ENCODE measurements around the gene ACSM3.

ACSM3 gene

DNA sequence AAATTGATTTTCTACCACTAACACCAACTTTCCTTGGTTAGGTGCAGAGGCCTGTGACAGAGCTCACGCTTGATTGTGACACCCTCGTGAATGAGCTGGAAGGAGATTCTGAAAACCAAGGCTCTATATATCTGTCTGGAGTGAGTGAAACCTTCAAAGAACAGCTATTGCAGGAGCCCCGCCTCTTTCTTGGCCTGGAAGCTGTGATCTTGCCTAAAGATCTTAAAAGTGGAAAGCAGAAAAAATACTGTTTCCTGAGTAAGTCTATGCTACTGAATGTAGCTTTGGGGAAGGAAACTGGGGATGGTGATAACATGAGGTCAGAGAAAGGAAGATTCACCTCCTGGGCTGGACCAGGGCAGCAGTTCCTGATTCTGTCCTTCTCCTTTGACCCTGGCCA, 80.8 kb downstream of the ACSM3 start:
- H3K4me3 ChIP-seq (ENCODE audit: low read depth, low read length): no peak overlapping the region
- TF ChIP-seq, protein P1, sequence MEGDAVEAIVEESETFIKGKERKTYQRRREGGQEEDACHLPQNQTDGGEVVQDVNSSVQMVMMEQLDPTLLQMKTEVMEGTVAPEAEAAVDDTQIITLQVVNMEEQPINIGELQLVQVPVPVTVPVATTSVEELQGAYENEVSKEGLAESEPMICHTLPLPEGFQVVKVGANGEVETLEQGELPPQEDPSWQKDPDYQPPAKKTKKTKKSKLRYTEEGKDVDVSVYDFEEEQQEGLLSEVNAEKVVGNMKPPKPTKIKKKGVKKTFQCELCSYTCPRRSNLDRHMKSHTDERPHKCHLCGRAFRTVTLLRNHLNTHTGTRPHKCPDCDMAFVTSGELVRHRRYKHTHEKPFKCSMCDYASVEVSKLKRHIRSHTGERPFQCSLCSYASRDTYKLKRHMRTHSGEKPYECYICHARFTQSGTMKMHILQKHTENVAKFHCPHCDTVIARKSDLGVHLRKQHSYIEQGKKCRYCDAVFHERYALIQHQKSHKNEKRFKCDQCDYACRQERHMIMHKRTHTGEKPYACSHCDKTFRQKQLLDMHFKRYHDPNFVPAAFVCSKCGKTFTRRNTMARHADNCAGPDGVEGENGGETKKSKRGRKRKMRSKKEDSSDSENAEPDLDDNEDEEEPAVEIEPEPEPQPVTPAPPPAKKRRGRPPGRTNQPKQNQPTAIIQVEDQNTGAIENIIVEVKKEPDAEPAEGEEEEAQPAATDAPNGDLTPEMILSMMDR (IDR thresholded peaks at IDR 0.05; ENCODE audit: low read depth, low read length): no peak
- in situ Hi-C loops (cut with HindIII; ENCODE audit: low sequenced_read_pairs): no loop called here
- no peak for DNase-seq (ENCODE audit: low read depth, low spot score)

GRCh38 chr16:20846030-20846429, 82.2 kb downstream of the ACSM3 start:
- TF ChIP-seq, protein P1 (IDR thresholded peaks at IDR 0.05; ENCODE audit: low read depth, low read length): no peak
- in situ Hi-C loops (cut with HindIII; ENCODE audit: low sequenced_read_pairs): no loop called here
- no peak overlapping the region for H3K4me3 ChIP-seq (ENCODE audit: low read depth, low read length)
- DNase-seq (ENCODE audit: low read depth, low spot score): no peak

GRCh38 chr16:20846551-20846950, 82.7 kb downstream of the ACSM3 start:
- TF ChIP-seq, protein P1 (IDR thresholded peaks at IDR 0.05; ENCODE audit: low read depth, low read length): no peak
- no peak for DNase-seq (ENCODE audit: low read depth, low spot score)
- in situ Hi-C loops (cut with HindIII; ENCODE audit: low sequenced_read_pairs): no loop called here

More at GRCh38 chr16:20846551-20846950, 82.7 kb downstream of the ACSM3 start:
- no peak overlapping the region for H3K4me3 ChIP-seq (ENCODE audit: low read depth, low read length)
